DOHH2 (cell line): ENCODE measurements around the gene HAGHL.

ENCODE experiments used
- H3F3A ChIP-seq: fragments of 200-600 bp; sonication (generic), shearing (Covaris generic); 2 replicates; pipeline ENCODE4 v1.6.0; 2016; ENCODE audit warnings: antibody characterized with exemption, mild to moderate bottlenecking; ENCODE audit not compliant: control insufficient read depth, insufficient read depth
- H3K27ac ChIP-seq: fragments of 200-600 bp; sonication (generic); 2 replicates; pipeline ENCODE4 v1.5.1; 2014; ENCODE audit warnings: low read depth, mild to moderate bottlenecking, low read length, moderate library complexity
- H3K27me3 ChIP-seq: fragments of 200-600 bp; sonication (generic); 2 replicates; pipeline ENCODE4 v1.6.1; 2014; ENCODE audit warnings: mild to moderate bottlenecking, low read length, mixed read lengths; ENCODE audit not compliant: control insufficient read depth
- H3K36me3 ChIP-seq: fragments of 200-600 bp; sonication (generic); 2 replicates; pipeline ENCODE4 v1.6.1; 2014; ENCODE audit warnings: mild to moderate bottlenecking, low read length, moderate library complexity, mixed read lengths; ENCODE audit not compliant: control insufficient read depth
- H3K4me1 ChIP-seq: fragments of 200-600 bp; sonication (generic); 2 replicates; pipeline ENCODE4 v1.6.1; 2014; ENCODE audit warnings: mild to moderate bottlenecking, low read length, mixed read lengths; ENCODE audit not compliant: control insufficient read depth
- H3K4me2 ChIP-seq: fragments of 200-600 bp; sonication (generic); 2 replicates; pipeline ENCODE4 v1.6.0; 2014; ENCODE audit warnings: mild to moderate bottlenecking, low read length, moderate library complexity
- H3K4me3 ChIP-seq: fragments of 200-600 bp; sonication (generic); 2 replicates; pipeline ENCODE4 v1.5.1; 2014; ENCODE audit warnings: mild to moderate bottlenecking, low read length, mixed read lengths
- H3K79me2 ChIP-seq: fragments of 200-600 bp; sonication (generic); 2 replicates; pipeline ENCODE4 v1.6.1; 2014; ENCODE audit warnings: mild to moderate bottlenecking, low read length, mixed read lengths; ENCODE audit not compliant: control insufficient read depth
- H3K9me2 ChIP-seq: fragments of 200-600 bp; sonication (generic); replicated peaks from 2 replicates; pipeline ENCODE4 v1.6.1; 2014; ENCODE audit warnings: mild to moderate bottlenecking, low read length, mixed read lengths; ENCODE audit not compliant: control insufficient read depth
- H3K9me3 ChIP-seq: fragments of 200-600 bp; sonication (generic); 2 replicates; pipeline ENCODE4 v1.6.1; 2014; ENCODE audit warnings: antibody characterized with exemption, low read length, mixed read lengths; ENCODE audit not compliant: control insufficient read depth, insufficient read depth
- H4K20me1 ChIP-seq: fragments of 200-600 bp; sonication (generic); 2 replicates; pipeline ENCODE4 v1.6.0; 2014; ENCODE audit warnings: low read depth, mild to moderate bottlenecking, antibody characterized with exemption, low read length, moderate library complexity; ENCODE audit not compliant: control insufficient read depth, insufficient read depth
- CTCF ChIP-seq: fragments of 200-600 bp; sonication (generic); IDR thresholded peaks from one replicate; pipeline ENCODE4 v1.5.1; 2014; ENCODE audit warnings: antibody characterized with exemption, mild to moderate bottlenecking, low read depth, low read length; ENCODE audit not compliant: poor library complexity, severe bottlenecking
- EZH2phosphoT487 ChIP-seq: fragments of 200-600 bp; sonication (generic); IDR thresholded peaks from 2 replicates; pipeline ENCODE4 v1.6.1; 2017; ENCODE audit warnings: borderline replicate concordance, mild to moderate bottlenecking, antibody characterized with exemption, low read length, moderate library complexity, mixed read lengths

Gene HAGHL

GRCh38 chr16:680967-681745 lies 45.8 kb upstream of the HAGHL start:
- H3K4me3 ChIP-seq = peak overlapping the region; percentile 98
- no peaks in the 10 kb centered on the region; the same call in 1 of the 2 replicates for H3F3A ChIP-seq
- peaks cover 19% of the 10 kb centered on the region for H4K20me1 ChIP-seq
- no peaks in the 10 kb centered on the region for H3K27me3 ChIP-seq
- peaks cover 36% of the 10 kb centered on the region for H3K79me2 ChIP-seq
- TF ChIP-seq EZH2phosphoT487 = no peak
- peak; percentile 40 for TF ChIP-seq CTCF
- no peaks in the 10 kb centered on the region for H3K9me3 ChIP-seq
- peaks cover 45% of the 10 kb centered on the region for H3K36me3 ChIP-seq
- peak overlapping the region; percentile 60 for H3K27ac ChIP-seq
- peaks cover 45% of the 10 kb centered on the region for H3K4me1 ChIP-seq
- peak overlapping the region; percentile 97 for H3K4me2 ChIP-seq
- H3K9me2 ChIP-seq = no peaks in the 10 kb centered on the region

GRCh38 chr16:681746-682427 lies 45.0 kb upstream of the HAGHL start:
- peaks cover 52% of the 10 kb centered on the region for H3K36me3 ChIP-seq
- H3K4me3 ChIP-seq = peak overlapping the region; percentile 98
- H3K27ac ChIP-seq = no peak overlapping the region

GRCh38 chr16:682493-683395 lies 44.2 kb upstream of the HAGHL start:
- Histone ChIP-seq H3K4me2 (peak overlapping the region; percentile 97), H3K9me2 (no peaks in the 10 kb centered on the region), H3K79me2 (peaks cover 36% of the 10 kb centered on the region), H3K27ac (no peak overlapping the region), H3K36me3 (peaks cover 57% of the 10 kb centered on the region), H3K4me1 (peaks cover 45% of the 10 kb centered on the region), H3K4me3 (peak overlapping the region; percentile 93), H3K9me3 (no peaks in the 10 kb centered on the region), H3K27me3 (no peaks in the 10 kb centered on the region), H4K20me1 (peaks cover 19% of the 10 kb centered on the region), H3F3A (no peaks in the 10 kb centered on the region; the same call in 1 of the 2 replicates)
- TF ChIP-seq CTCF (no peak), EZH2phosphoT487 (no peak)

More at GRCh38 chr16:681746-682427, 45.0 kb upstream of the HAGHL start:
- Histone ChIP-seq H3K4me1 (peaks cover 45% of the 10 kb centered on the region), H3K4me2 (peak overlapping the region; percentile 97), H3K79me2 (peaks cover 36% of the 10 kb centered on the region), H3K9me3 (no peaks in the 10 kb centered on the region), H4K20me1 (peaks cover 19% of the 10 kb centered on the region), H3F3A (no peaks in the 10 kb centered on the region; the same call in 1 of the 2 replicates), H3K9me2 (no peaks in the 10 kb centered on the region), H3K27me3 (no peaks in the 10 kb centered on the region)
- TF ChIP-seq EZH2phosphoT487 (no peak), CTCF (no peak)
